Calu3 (cell line): ENCODE data around the gene GRK5. TPM values are rescaled to one million over a fixed set of nuclear protein-coding genes. Genes with fewer than 3 reads are reported as not detected.
"Not testable (repeated sequence)": the region's sequence is repeated elsewhere in the genome, so short reads cannot be mapped to it uniquely, and the experiment has no call there.

Experiments
- BruUV-seq: library from RNA; stranded (reverse); fragments of 400-500 nt; replicated peaks from 2 replicates; lab custom pipeline; 2021; lab: Mats Ljungman, UMichigan
- CTCF ChIA-PET: fragments of 300-600 bp; sonication (Branson Sonifier 250); formaldehyde crosslinking; loops from one replicate; lab custom pipeline; 2022; ENCODE audit warnings: antibody characterized with exemption; lab: Charles Lee
- DNase-seq: peaks from one replicate; pipeline ENCODE4 v3.0.0; 2022
- H3K27ac Mint-ChIP-seq: one replicate; pipeline ENCODE4 v1.8.0; 2022; ENCODE audit warnings: mixed read lengths; ENCODE audit not compliant: unreplicated experiment
- H3K27me3 Mint-ChIP-seq: one replicate; pipeline ENCODE4 v1.8.0; 2022; ENCODE audit warnings: mixed read lengths; ENCODE audit not compliant: unreplicated experiment
- H3K36me3 Mint-ChIP-seq: one replicate; pipeline ENCODE4 v1.8.0; 2022; ENCODE audit warnings: mild to moderate bottlenecking, moderate library complexity, mixed read lengths; ENCODE audit not compliant: insufficient read depth, unreplicated experiment
- H3K4me1 Mint-ChIP-seq: one replicate; pipeline ENCODE4 v1.8.0; 2022; ENCODE audit warnings: mild to moderate bottlenecking, low read depth, mixed read lengths; ENCODE audit not compliant: unreplicated experiment
- H3K4me3 Mint-ChIP-seq: one replicate; pipeline ENCODE4 v1.8.0; 2022; ENCODE audit warnings: mild to moderate bottlenecking, low read depth, moderate library complexity, mixed read lengths; ENCODE audit not compliant: unreplicated experiment
- H3K9me3 Mint-ChIP-seq: one replicate; pipeline ENCODE4 v1.8.0; 2022; ENCODE audit warnings: low read depth, mixed read lengths; ENCODE audit not compliant: unreplicated experiment
- CTCF ChIP-seq: fragments of 200-600 bp; IDR thresholded peaks from one replicate; pipeline ENCODE4 v1.8.0; 2022; ENCODE audit warnings: antibody characterized with exemption; ENCODE audit not compliant: unreplicated experiment
- intact Hi-C: fragments of 100-400 bp; cut with micrococcal nuclease; formaldehyde crosslinking; loops from one replicate; pipeline ENCODE4 v1.10.0; 2022; ENCODE audit not compliant: unreplicated experiment
- total RNA-seq: library from RNA; stranded (reverse); gene quantifications from 2 replicates; pipeline ENCODE4 v1.2.3, GENCODE V29; 2022

GRK5 gene
- total RNA-seq, 1 experiment from 2014 or later: 4.4 TPM

- intact Hi-C loops: no loop called here
- no peaks in the 10 kb centered on the region for H3K36me3 Mint-ChIP-seq
- BruUV-seq: no TSS peak
- H3K27me3 Mint-ChIP-seq: no peaks in the 10 kb centered on the region
- H3K4me3 Mint-ChIP-seq: no peak overlapping the region
- H3K4me1 Mint-ChIP-seq: peaks cover 14% of the 10 kb centered on the region
- DNase-seq: no peak
- no peaks in the 10 kb centered on the region for H3K9me3 Mint-ChIP-seq
- no peak overlapping the region for H3K27ac Mint-ChIP-seq
- CTCF ChIA-PET: no interaction called here
- TF ChIP-seq CTCF: no peak
Measured at GRCh38 chr10:119233821-119234220, 26.4 kb downstream of the GRK5 start.

GRCh38 chr10:119235356-119235755 lies 28.0 kb downstream of the GRK5 start:
- no peak overlapping the region for H3K4me3 Mint-ChIP-seq
- peaks cover 14% of the 10 kb centered on the region for H3K4me1 Mint-ChIP-seq
- CTCF ChIA-PET: no interaction called here
- no peaks in the 10 kb centered on the region for H3K36me3 Mint-ChIP-seq
- DNase-seq: no peak
- intact Hi-C loops: no loop called here
- no peak overlapping the region for H3K27ac Mint-ChIP-seq
- H3K9me3 Mint-ChIP-seq: no peaks in the 10 kb centered on the region
- H3K27me3 Mint-ChIP-seq: no peaks in the 10 kb centered on the region
- no peak for TF ChIP-seq CTCF
- no TSS peak for BruUV-seq

- Mint-ChIP-seq H3K4me1 (peaks cover 14% of the 10 kb centered on the region), H3K4me3 (no peak overlapping the region), H3K27me3 (no peaks in the 10 kb centered on the region), H3K9me3 (no peaks in the 10 kb centered on the region), H3K36me3 (no peaks in the 10 kb centered on the region), H3K27ac (no peak overlapping the region)
- no peak for DNase-seq
- CTCF ChIA-PET: no interaction called here
- no peak for TF ChIP-seq CTCF
- no TSS peak for BruUV-seq
- intact Hi-C loops: no loop called here
Measured at GRCh38 chr10:119237722-119238436, 30.5 kb downstream of the GRK5 start.

- Mint-ChIP-seq H3K4me3 (no peak overlapping the region), H3K4me1 (peaks cover 7% of the 10 kb centered on the region), H3K9me3 (no peaks in the 10 kb centered on the region), H3K27me3 (no peaks in the 10 kb centered on the region), H3K36me3 (no peaks in the 10 kb centered on the region), H3K27ac (no peak overlapping the region)
- CTCF ChIA-PET: no interaction called here
- DNase-seq: no peak
- TF ChIP-seq CTCF: no peak
- intact Hi-C loops: no loop called here
- BruUV-seq: no TSS peak
Measured at GRCh38 chr10:119238577-119238976, 31.2 kb downstream of the GRK5 start.

GRCh38 chr10:119239015-119239414 lies 31.6 kb downstream of the GRK5 start:
- CTCF ChIA-PET: not testable (repeated sequence)

GRCh38 chr10:119239630-119240029 lies 32.3 kb downstream of the GRK5 start:
- intact Hi-C loops, CTCF ChIA-PET, DNase-seq, H3K27me3 Mint-ChIP-seq, BruUV-seq, H3K4me3 Mint-ChIP-seq, H3K36me3 Mint-ChIP-seq, H3K9me3 Mint-ChIP-seq, H3K27ac Mint-ChIP-seq, H3K4me1 Mint-ChIP-seq: not testable (repeated sequence)

More at GRCh38 chr10:119239015-119239414, 31.6 kb downstream of the GRK5 start:
- DNase-seq, intact Hi-C loops, BruUV-seq, H3K27me3 Mint-ChIP-seq, H3K27ac Mint-ChIP-seq, H3K4me1 Mint-ChIP-seq, H3K4me3 Mint-ChIP-seq, H3K9me3 Mint-ChIP-seq, H3K36me3 Mint-ChIP-seq: not testable (repeated sequence)
